HL-60 (cell line): ENCODE data around the gene AZU1.
"Not testable (repeated sequence)": the region's sequence is repeated elsewhere in the genome, so short reads cannot be mapped to it uniquely, and the experiment has no call there.

Experiments
- DNase-seq, 2 experiments: peaks; one replicate each; pipeline ENCODE4 v3.0.0-alpha.2; 2010 to 2020; ENCODE audit warnings: low read depth in 1 of 2, low spot score in 1 of 2
- H3K27ac ChIP-seq: fragments of 250-450 bp; sonication (Bioruptor Pico); replicated peaks from 2 replicates; pipeline ENCODE4 v1.5.1; 2020; ENCODE audit warnings: mild to moderate bottlenecking, moderate library complexity
- H3K27me3 ChIP-seq: fragments of 250-450 bp; sonication (Bioruptor Pico); 2 replicates; pipeline ENCODE4 v1.5.1; 2021; ENCODE audit warnings: mild to moderate bottlenecking, moderate library complexity; ENCODE audit not compliant: insufficient read depth, poor library complexity, severe bottlenecking
- H3K4me3 ChIP-seq: replicated peaks from 2 replicates; pipeline ENCODE4 v1.5.1; 2011; ENCODE audit warnings: mild to moderate bottlenecking, control low read depth, low read length; ENCODE audit not compliant: insufficient read depth
- CTCF ChIP-seq: IDR thresholded peaks from one replicate; pipeline ENCODE4 v1.5.1; 2011; ENCODE audit warnings: low read length, control low read depth, inconsistent platforms; ENCODE audit not compliant: insufficient read depth
- GABPA ChIP-seq: IDR thresholded peaks from 2 replicates; pipeline ENCODE4 v1.6.1; 2012; ENCODE audit warnings: low read depth
- POLR2AphosphoS5 ChIP-seq: IDR thresholded peaks from 2 replicates; pipeline ENCODE4 v1.6.1; 2012; ENCODE audit warnings: low read depth
- REST ChIP-seq: IDR thresholded peaks from 2 replicates; pipeline ENCODE4 v1.6.1; 2012; ENCODE audit warnings: low read depth; ENCODE audit not compliant: insufficient replicate concordance
- SPI1 ChIP-seq: IDR thresholded peaks from 2 replicates; pipeline ENCODE4 v1.6.1; 2012; ENCODE audit warnings: low read depth, mild to moderate bottlenecking, borderline replicate concordance

Gene AZU1

GRCh38 chr19:853014-853585, 25.5 kb downstream of the AZU1 start:
- Histone ChIP-seq H3K27me3 (no peaks in the 10 kb centered on the region), H3K27ac (peak overlapping the region; percentile 89), H3K4me3 (peak overlapping the region; percentile 70)
- DNase-seq, result no peak
- no peak for TF ChIP-seq SPI1
- TF ChIP-seq CTCF, result no peak
- TF ChIP-seq GABPA, result no peak
- no peak for TF ChIP-seq POLR2AphosphoS5
- TF ChIP-seq REST, result no peak

GRCh38 chr19:853614-854220, 26.1 kb downstream of the AZU1 start:
- H3K27me3 ChIP-seq, H3K27ac ChIP-seq, DNase-seq: not testable (repeated sequence)
- peak overlapping the region; percentile 70 for H3K4me3 ChIP-seq

GRCh38 chr19:854549-854948, 26.9 kb downstream of the AZU1 start:
- no peak for DNase-seq
- Histone ChIP-seq H3K4me3 (no peak overlapping the region), H3K27me3 (no peaks in the 10 kb centered on the region), H3K27ac (no peak overlapping the region)
- no peak for TF ChIP-seq CTCF
- no peak for TF ChIP-seq SPI1
- TF ChIP-seq POLR2AphosphoS5, result no peak
- TF ChIP-seq GABPA, result no peak
- no peak for TF ChIP-seq REST

GRCh38 chr19:855142-855541, 27.5 kb downstream of the AZU1 start:
- no peak for DNase-seq
- no peak for TF ChIP-seq GABPA
- no peak for TF ChIP-seq POLR2AphosphoS5
- no peak for TF ChIP-seq SPI1
- no peak for TF ChIP-seq CTCF
- H3K27me3 ChIP-seq, result no peaks in the 10 kb centered on the region

More at GRCh38 chr19:855142-855541, 27.5 kb downstream of the AZU1 start:
- no peak overlapping the region for H3K4me3 ChIP-seq
- H3K27ac ChIP-seq, result no peak overlapping the region
